GM19468 (cell line): Measurements from ENCODE around the gene CRTC3.
"Not testable (repeated sequence)": the region's sequence is repeated elsewhere in the genome, so short reads cannot be mapped to it uniquely, and the experiment has no call there.

Source experiments
- ATAC-seq: cut with Tn5 transposase; IDR thresholded peaks from one replicate; pipeline ENCODE4 v1.9.1; 2021; ENCODE audit warnings: mild to moderate bottlenecking, moderate library complexity, moderate number of reproducible peaks; ENCODE audit not compliant: unreplicated experiment; ENCODE audit errors: extremely low read depth

The CRTC3 gene

DNA sequence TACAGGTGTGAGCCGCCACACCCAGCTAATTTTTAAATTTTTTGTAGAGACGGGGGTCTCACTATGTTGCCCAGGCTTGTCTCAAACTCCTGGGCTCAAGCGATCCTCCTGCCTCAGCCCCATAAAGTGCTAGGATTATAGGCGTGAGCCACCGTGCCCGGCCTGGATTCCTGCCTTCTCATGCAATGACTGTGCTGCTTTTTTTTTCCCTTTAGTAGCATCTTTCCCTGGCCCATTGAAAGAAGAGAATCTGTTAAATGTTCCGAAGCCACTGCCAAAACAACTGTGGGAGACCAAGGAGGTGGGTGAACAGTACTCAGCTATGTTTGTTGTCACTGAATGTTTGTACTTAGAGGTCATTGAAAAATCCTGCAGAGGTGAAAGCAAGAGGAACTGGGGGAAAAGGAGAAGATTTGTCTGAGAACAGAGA is 88.0 kb downstream of the CRTC3 start:
- ATAC-seq = no peak

DNA sequence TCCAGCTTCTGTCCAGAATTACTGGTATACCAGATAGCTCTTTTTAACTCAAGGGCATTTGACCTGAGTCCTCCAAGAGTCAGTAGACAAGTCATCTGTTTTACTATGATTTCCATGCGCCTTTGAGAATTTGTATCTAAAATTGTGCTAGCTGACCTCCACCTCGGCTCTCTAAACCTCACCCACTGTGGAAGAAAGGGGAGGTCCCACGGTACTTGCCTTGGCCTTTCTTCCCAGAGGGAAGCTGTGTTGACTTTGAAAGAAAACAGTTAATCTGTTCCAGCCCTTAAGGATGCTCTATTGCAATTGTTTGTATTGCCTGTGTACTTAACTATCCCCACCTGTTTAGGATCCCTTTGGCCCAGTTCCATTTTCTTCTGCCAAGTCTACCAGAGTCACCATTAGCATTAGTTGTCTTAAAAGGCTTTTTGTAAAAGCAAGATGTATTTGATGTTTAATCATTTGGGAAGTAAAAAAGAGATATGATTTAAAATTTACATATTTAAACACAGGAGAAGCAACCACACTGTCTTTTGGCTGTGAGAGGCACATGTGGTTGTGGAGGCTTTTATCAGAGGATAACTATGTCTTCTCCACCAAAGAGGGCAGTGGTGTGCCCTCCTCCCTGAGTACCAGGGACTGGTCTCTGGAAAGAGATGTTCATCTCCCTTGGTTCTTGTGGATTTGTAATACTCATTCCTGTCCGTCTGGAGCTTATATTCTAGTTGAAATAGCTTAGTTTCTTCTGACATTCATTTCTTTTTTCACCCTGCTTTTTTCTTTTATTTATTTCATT is 88.8 kb downstream of the CRTC3 start:
- no peak for ATAC-seq

DNA sequence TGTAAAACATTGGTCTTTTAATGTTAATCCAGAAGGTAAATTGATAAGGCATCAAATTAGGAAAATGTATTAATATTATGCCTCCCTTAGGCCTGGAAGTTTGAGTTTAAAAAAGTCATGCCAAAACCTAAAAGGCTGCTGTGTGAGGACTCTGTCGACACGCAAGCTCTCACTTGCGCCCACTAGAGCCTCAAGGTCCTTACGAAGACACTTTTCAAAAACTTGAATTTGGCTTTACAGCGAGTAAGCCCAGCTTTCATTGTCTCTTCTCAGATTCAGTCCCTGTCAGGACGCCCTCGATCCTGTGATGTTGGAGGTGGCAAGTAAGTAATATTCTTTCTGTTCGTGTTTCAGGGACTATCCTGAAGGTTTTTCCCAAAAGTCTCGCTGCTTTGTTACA is 89.7 kb downstream of the CRTC3 start:
- no peak for ATAC-seq

DNA sequence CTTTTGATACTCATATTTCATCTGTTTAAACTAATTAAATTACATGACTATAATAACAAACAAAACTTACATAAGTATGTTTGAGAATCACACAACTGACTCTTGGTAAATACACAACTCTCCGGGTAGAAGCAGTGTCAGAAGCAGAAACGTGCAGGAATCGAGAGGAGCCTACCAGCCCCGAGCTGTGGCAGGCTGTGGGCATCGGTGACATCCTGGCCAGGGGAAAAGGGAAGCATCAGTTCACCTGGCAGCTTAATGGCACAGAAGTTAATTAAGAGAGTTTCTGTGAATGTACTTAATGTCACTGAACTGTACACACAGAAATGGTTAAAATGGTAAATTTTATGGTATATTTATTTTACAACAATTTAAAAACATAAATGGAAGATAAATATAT is 90.2 kb downstream of the CRTC3 start:
- no peak for ATAC-seq

DNA sequence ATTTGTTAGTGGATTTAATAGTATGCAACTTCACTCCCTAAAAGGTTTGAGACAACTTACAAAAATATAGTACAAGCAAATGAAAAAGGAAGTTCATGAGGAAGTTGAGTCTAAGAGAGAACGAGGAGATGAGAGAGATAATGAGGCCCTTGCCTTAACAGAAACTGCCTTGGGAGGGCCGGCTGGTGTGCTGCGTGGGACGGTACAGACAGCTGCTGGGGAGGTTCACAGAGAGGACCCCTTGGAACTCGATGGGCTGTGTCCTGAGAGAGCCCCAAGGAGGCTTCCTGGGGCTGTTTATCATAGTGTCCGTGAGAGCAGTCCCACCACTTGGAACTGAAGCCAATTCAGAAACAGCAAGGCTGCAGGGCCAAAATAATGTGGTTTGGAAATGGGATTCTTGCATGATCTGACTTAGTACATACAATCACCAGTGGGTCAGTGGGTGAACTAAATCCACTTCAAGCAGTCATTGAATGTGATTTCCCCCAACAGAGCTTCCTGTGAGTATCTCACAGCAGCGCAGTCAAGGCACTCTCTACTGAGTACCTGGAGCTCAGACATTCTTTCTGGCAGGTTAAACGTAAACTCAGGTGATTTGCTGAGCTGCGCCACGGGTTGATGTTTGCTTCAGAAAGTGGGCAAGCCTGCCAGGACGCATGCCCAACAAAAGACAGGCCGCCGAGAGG is 90.8 kb downstream of the CRTC3 start:
- ATAC-seq = peak; percentile 39

DNA sequence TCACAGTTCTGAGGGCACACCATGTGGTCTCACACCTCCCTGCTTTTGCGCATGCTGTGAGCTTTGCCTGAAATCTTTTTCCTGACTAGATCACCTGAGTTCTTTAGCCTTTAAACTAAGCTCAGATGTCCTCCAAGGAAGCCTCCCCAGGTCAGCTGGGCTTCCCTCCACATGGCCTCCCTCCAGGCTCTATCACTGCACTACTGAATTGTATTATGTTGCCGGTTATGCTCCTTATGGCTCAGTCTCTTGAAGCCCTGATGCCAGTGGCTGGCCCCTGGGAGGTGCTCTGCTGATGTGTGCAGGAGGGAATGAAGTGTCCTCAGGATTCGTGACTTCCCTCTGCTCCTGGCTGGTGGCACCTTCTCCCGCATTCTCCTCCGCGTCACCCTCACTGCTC is 94.1 kb downstream of the CRTC3 start:
- no peak for ATAC-seq

DNA sequence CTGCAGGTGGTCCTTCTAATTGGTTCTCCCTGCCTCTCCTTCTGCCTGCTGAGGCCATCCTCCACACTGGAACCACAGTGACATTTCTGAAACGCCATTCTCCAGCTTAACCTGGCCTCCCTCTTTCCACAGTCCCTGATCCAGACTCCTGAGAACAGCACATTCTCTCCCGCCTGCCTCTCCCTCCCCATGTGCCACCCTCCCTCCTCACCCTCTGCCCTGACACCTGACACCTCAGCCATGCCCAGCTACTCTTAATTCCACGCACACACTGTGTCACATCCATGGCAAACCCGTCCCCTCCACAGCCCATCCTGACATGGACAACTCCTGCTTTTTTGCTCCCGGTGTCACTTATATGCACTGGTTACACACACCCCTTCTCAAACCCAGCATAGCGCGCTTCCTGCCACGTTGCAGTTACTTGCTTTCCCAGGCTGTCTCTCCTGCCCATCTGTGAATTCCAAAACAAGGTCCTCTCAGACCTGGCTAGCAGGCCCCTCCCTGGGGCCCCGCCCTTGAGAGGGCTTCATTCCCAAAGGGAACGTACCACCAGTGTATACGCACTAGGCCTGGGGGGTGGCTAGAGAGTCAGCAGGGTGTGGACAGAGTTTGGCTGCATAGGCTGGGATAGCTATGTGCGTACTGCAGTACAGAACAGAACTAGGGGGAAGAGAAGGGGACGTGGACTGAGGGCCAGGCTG is 94.7 kb downstream of the CRTC3 start:
- no peak for ATAC-seq

DNA sequence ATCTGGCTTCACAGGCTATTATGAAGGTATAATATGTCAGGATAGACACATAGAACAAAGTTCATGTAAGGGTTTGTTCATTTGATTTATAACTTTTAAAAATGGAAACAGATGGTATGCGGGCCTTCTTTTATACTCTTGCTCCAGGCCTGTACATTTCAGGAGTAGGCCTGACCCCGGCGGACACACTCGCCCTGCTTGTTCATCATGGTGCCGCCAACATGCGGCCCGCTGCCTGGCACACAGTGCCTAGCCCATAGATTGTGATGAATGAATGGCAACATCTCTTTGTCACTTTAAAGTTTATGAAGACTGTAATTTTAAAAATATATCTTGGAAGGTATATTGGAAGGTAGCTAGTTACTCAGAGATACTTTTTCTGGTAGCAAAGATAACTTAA is 95.3 kb downstream of the CRTC3 start:
- no peak for ATAC-seq

DNA sequence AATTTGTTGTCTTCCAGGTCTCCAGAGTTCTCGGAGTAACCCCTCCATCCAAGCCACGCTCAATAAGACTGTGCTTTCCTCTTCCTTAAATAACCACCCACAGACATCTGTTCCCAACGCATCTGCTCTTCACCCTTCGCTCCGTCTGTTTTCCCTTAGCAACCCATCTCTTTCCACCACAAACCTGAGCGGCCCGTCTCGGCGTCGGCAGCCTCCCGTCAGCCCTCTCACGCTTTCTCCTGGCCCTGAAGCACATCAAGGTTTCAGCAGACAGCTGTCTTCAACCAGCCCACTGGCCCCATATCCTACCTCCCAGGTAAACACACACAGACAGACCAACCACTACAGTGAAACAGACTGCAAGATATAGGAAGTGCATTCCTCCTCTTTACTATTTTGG is 99.5 kb downstream of the CRTC3 start:
- ATAC-seq = no peak

DNA sequence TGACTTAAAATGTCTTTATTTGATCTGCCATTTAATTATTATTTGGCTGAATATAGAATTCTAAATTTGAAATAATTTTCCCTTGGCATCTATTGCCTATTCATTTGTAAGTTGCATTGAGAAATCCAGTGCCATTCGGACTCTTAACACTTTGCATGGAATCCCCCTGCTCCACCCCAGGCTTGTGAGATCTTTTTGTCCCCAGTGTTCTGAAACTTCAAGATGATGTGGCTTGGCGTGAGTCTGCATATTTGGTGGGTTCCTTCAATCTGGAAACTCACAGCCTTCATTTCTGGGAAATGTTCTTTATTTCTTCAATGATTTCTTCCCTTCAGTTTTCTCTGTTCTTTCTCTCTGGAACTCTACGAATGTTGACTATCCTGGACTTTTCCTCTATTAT is 103.6 kb downstream of the CRTC3 start:
- no peak for ATAC-seq

DNA sequence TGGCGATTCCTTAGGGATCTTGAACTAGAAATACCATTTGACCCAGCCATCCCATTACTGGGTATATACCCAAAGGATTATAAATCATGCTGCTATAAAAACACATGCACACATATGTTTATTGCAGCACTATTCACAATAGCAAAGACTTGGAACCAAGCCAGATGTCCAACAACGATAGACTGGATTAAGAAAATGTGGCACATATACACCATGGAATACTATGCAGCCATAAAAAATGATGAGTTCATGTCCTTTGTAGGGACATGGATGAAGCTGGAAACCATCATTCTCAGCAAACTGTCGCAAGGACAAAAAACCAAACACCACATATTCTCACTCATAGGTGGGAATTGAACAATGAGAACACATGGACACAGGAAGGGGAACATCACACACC is 107.3 kb downstream of the CRTC3 start:
- not testable (repeated sequence) for ATAC-seq

DNA sequence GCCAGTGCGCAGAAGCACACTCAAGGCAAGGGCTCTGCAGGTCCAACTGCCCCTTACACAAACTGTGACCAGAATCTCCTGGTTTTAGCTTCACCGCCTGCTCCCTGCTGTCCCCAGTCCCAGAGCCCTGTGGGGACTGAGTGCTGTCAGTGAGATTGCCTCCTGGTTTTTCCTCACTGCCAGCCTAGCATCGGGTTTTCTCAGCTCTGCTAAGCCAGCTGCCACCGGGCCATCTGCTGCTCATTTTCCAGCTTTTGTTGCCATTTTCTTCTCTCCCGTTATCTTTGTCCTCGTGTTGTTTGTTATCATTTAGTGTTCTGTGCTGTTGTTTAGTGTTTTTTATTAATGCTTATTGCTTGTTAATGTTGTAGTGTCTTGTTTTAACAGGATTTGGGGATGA is 108.0 kb downstream of the CRTC3 start:
- ATAC-seq = no peak

DNA sequence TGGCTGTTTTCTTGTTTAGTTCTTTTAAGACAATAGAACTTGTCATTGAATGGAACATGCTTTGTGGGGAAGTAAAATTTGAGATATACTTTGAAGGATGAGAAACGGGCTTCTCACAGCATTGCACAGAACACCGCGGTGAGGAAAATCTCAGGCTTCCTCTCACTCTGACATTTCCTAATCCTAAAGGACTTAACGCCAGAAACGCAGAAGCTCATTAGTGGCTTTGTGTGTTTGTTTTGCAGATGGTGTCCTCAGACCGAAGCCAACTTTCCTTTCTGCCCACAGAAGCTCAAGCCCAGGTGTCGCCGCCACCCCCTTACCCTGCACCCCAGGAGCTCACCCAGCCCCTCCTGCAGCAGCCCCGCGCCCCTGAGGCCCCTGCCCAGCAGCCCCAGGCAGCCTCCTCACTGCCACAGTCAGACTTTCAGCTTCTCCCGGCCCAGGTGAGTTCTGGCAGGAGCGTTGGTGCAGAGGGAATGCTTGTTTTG is 108.5 kb downstream of the CRTC3 start:
- no peak for ATAC-seq

DNA sequence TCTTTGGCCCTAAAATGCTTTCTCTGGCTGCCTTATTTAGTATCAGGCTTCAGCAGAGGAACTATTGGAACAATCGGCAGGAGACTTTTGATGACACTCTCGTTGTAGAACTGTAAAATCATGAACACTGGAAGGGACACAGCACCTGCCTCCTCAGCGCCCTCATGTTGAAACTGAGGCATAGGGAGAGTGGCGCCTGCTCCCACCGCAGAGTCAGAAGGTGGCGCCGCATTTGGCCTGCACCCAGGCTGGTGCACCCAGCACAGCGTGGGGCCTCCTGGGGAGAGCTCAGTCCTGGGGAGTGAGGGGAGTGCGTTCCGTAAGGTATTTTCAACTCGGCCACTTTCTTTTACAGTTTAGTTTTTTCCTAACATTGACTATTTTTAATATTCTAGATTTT is 109.2 kb downstream of the CRTC3 start:
- no peak for ATAC-seq

DNA sequence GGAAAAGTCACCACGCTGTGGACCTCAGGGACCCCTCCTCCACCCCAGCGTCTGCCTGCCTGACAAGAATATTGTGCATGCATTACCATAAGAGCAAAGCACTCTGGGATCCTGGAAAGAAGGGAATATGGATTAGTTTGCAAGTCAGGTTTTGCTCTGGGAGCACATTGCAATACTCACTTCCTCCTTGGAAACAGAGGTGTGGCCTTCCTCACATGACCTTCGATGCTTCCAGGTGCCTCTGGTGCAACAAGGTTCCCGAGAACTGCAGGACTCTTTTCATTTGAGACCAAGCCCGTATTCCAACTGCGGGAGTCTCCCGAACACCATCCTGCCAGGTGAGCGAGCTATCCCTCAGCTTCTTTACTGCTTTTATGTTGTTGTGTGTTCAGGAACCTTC is 111.1 kb downstream of the CRTC3 start:
- no peak for ATAC-seq

DNA sequence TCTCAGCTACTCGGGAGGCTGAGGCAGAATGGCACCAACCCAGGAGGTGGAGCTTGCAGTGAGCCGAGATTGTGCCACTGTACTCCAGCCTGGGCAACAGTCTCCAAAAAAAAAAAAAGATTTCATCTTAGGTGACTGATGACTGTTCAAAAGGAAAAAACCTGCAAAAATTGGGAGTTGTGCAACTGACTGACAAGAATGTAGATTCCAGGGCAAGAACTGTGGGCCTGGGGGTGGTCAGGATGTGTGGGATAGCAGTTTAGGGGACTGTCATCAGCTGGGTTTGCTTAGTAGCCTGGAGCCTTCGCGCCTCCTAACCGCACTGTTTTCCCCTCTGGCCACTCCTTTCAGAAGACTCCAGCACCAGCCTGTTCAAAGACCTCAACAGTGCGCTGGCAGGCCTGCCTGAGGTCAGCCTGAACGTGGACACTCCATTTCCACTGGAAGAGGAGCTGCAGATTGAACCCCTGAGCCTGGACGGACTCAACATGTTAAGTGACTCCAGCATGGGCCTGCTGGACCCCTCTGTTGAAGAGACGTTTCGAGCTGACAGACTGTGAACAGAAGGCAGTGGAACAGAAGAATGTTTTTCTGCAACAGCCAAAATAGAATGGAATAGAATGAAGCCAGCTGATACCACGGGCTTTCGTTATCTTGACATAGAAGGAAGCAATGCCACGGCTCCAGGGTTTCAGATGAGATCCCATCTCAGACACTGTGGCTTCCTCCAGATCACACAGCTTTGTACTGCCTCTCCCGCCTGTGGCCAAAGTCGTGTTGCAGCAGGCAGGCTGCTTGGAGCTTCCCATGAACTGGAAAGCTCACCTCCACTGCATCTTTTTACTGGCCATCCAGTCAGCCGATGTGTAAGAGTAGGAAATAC is 112.1 kb downstream of the CRTC3 start:
- no peak for ATAC-seq

DNA sequence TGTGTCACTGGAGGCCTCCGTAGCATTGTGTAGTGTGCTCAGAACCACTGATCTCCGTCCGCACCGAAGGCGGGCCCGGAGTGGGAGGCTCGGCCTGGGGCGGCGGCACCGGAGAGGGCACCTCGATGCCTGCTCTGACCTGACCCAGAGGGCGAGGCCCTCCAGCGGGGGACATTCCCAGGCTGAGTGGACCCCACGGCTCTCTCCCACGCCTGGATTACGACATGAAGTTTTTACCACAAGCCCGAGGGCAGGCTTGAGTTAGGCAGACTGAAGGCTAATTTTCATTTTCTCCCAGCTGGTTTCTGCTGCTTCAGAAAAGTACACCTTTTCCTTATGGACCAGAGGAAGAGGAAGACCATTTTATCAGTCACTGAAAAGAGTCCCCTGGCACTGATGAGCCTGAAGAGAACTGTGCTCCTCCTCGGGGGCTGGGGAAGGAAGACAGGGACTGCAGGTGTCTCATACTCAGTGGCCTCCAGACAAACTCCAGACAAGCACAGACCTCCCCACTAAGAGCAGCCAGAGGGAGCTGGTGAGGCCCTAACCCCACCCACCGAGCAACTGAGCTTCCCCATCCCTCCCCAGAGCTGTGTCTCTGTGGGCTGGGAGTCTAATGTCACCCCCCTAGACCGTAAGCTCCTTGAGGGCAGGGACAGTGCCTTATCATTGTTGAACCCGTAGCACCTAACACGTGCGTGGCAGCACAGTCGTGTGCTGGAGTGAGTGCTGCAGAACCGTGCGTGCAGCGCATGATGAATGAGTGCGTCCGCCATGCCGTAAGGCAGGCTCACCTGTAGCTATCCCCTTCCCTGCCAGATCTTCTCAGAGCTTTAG is 113.0 kb downstream of the CRTC3 start:
- ATAC-seq = no peak

DNA sequence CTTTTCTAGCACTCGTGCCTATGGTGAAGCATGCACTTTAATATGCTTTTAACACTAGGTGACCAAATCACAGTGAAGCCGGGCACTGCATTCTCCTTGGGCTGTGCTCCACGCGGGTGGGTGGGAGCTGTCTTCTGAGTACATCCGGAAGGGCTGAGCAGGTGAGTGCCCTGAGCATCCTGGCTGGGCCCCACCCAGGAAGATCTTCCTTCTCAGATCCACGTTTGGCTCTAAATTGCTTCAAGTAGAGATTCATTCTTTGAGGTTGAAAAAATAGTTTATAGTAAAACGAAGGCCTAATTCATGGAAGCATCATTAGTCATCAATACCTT is 113.5 kb downstream of the CRTC3 start:
- no peak for ATAC-seq

DNA sequence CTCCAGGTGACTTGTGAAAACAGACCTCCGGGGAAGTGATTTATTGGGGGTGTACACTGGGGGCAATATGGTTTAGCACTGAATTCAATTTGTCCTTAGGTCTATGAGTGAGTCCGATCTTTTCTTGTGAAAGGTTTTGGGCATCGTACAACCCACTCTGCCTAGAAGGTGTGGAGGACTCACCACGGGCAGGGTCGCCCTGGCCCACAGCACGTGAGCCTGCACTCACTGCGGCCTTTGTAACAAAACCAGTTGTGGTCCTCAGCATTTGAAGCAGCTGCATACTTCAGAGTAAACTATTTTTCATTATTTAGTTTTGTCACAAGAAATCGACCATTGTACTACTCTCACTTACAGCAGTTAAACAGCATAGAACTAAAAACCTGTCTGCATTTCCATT is 114.8 kb downstream of the CRTC3 start:
- no peak for ATAC-seq
